ENCODE results near the gene SIRT3. TPM values are rescaled to one million over a fixed set of nuclear protein-coding genes. Genes with fewer than 3 reads are reported as not detected.

The SIRT3 gene
- total RNA-seq, 2 experiments from 2014 or later = 27.7 to 32.1 TPM

GRCh38 chr11:280706-281485, 44.8 kb upstream of the SIRT3 start:
- Mint-ChIP-seq H3K27ac (peak overlapping the region; percentile 86), H3K4me3 (peak overlapping the region; percentile 82), H3K36me3 (ENCODE audit: low read depth) (peaks cover 43% of the 10 kb centered on the region)

GRCh38 chr11:279966-280705, 44.0 kb upstream of the SIRT3 start:
- Mint-ChIP-seq H3K4me3 (peak overlapping the region; percentile 82), H3K4me1 (ENCODE audit: low read depth) (peaks cover 54% of the 10 kb centered on the region), H3K27me3 (peaks cover 10% of the 10 kb centered on the region), H3K27ac (peak overlapping the region; percentile 68), H3K9me3 (peaks cover 12% of the 10 kb centered on the region), H3K36me3 (ENCODE audit: low read depth) (peaks cover 43% of the 10 kb centered on the region)
- ChIA-PET CTCF (interaction anchor here (1.4 to 7.4 kb wide), 7 partner anchors 11 to 83 kb away, joined by 4 to 71 read pairs (median 14); partner anchors contain the start of gene IFITM2), POLR2A (interaction anchor here (0.8 to 8.5 kb wide), 10 partner anchors 9 to 170 kb away, joined by 3 to 75 read pairs (median 10); partner anchors contain the start of genes PGGHG, PSMD13, PTDSS2 and SIRT3)
- DNase-seq = peak; percentile 67
- TF ChIP-seq CTCF (IDR thresholded peaks at IDR 0.05) = no peak
- intact Hi-C loops (cut with micrococcal nuclease) = no loop called here
- ATAC-seq = peak; percentile 28

More at GRCh38 chr11:280706-281485, 44.8 kb upstream of the SIRT3 start:
- intact Hi-C loops (cut with micrococcal nuclease) = no loop called here
- CTCF ChIA-PET = interaction anchor here (1.4 to 7.4 kb wide), 6 partner anchors 10 to 82 kb away, joined by 4 to 71 read pairs (median 20); partner anchors contain the start of gene IFITM2
- DNase-seq (peak; percentile 63), ATAC-seq (peak; percentile 16)
- Mint-ChIP-seq H3K27me3 (peaks cover 10% of the 10 kb centered on the region), H3K9me3 (peaks cover 12% of the 10 kb centered on the region), H3K4me1 (ENCODE audit: low read depth) (peaks cover 61% of the 10 kb centered on the region)
- POLR2A ChIA-PET = interaction anchor here (0.8 to 8.5 kb wide), 12 partner anchors 8 to 169 kb away, joined by 3 to 75 read pairs (median 10); partner anchors contain the start of genes PGGHG, PSMD13, PTDSS2 and SIRT3
- no peak for TF ChIP-seq CTCF (IDR thresholded peaks at IDR 0.05)

- POLR2A ChIA-PET = interaction anchor here (0.6 to 8.5 kb wide), 15 partner anchors 9 to 229 kb away, joined by 3 to 75 read pairs (median 5); partner anchors contain the start of genes IFITM5, PGGHG, PSMD13 and SIRT3
- H3K27ac Mint-ChIP-seq = peak overlapping the region; percentile 77
- H3K4me3 Mint-ChIP-seq = peak overlapping the region; percentile 86
- no peak for TF ChIP-seq CTCF (IDR thresholded peaks at IDR 0.05)
- H3K27me3 Mint-ChIP-seq = peaks cover 10% of the 10 kb centered on the region
- H3K4me1 Mint-ChIP-seq (ENCODE audit: low read depth) = peaks cover 50% of the 10 kb centered on the region
- CTCF ChIA-PET = interaction anchor here (1.1 to 7.4 kb wide), 11 partner anchors 8 to 84 kb away, joined by 3 to 71 read pairs (median 5); partner anchors contain the start of genes IFITM2 and PGGHG
- intact Hi-C loops (cut with micrococcal nuclease) = no loop called here
- peaks cover 12% of the 10 kb centered on the region for H3K9me3 Mint-ChIP-seq
- ATAC-seq (no peak), DNase-seq (no peak)
- H3K36me3 Mint-ChIP-seq (ENCODE audit: low read depth) = peaks cover 41% of the 10 kb centered on the region
These were observed 43.2 kb upstream of the SIRT3 start for GRCh38 chr11:279040-279965.

- no peak for ATAC-seq
- peak within 1 kb of the TSS; percentile 77 for H3K27ac Mint-ChIP-seq
These were observed 42.1 kb upstream of the SIRT3 start, which contains the start of gene NLRP6 for GRCh38 chr11:278001-278951. NLRP6 (plus strand) TSS chr11:278407; CDS start chr11:278570, 163 bp downstream.

More at GRCh38 chr11:278001-278951, 42.1 kb upstream of the SIRT3 start, which contains the start of gene NLRP6:
- no peak for TF ChIP-seq CTCF (IDR thresholded peaks at IDR 0.05)
- Mint-ChIP-seq H3K9me3 (peaks cover 12% of the 10 kb centered on the region), H3K27me3 (peaks cover 10% of the 10 kb centered on the region), H3K36me3 (ENCODE audit: low read depth) (peaks cover 39% of the 10 kb centered on the region), H3K4me3 (peak within 1 kb of the TSS; percentile 86), H3K4me1 (ENCODE audit: low read depth) (peaks cover 42% of the 10 kb centered on the region)
- ChIA-PET POLR2A (interaction anchor here (0.6 to 8.5 kb wide), 15 partner anchors 8 to 230 kb away, joined by 3 to 75 read pairs (median 4); partner anchors contain the start of genes IFITM5, PGGHG and PSMD13), CTCF (interaction anchor here (0.7 to 7.4 kb wide), 9 partner anchors 9 to 85 kb away, joined by 3 to 71 read pairs (median 5); partner anchors contain the start of genes IFITM2 and PGGHG)
- no peak for DNase-seq
- intact Hi-C loops (cut with micrococcal nuclease) = no loop called here

Measured in activated CD8-positive, alpha-beta T cell treated with anti-CD3 and anti-CD28 coated beads for 36 hours (primary cell).